AG04449 (cell line): ENCODE measurements around the gene MEGF11.

Experiments
- CTCF ChIA-PET: fragments of 350-600 bp; formaldehyde crosslinking; extraction: SDS; loops from one replicate; lab custom pipeline; 2021; ENCODE audit warnings: antibody characterized with exemption; lab: Yijun Ruan, JAX
- POLR2A ChIA-PET: fragments of 400-600, 350-600 bp; formaldehyde crosslinking; extraction: SDS; loops from one replicate; lab custom pipeline; 2020; ENCODE audit warnings: antibody characterized with exemption, inconsistent platforms; lab: Yijun Ruan, JAX
- DNase-seq: peaks from one replicate; pipeline ENCODE4 v3.0.0-alpha.2; 2010; ENCODE audit warnings: low read depth, low spot score
- H3K4me3 ChIP-seq: 2 replicates; pipeline ENCODE4 v1.5.1; 2011; ENCODE audit warnings: low read depth, mild to moderate bottlenecking, control low read depth, low read length
- CTCF ChIP-seq: IDR thresholded peaks from one replicate; pipeline ENCODE4 v1.5.1; 2011; ENCODE audit warnings: mild to moderate bottlenecking, moderate library complexity, low read length, control low read depth, inconsistent platforms; ENCODE audit not compliant: insufficient read depth; ENCODE audit errors: missing control alignments

The MEGF11 gene

GRCh38 chr15:66066481-66066880, 187.1 kb downstream of the MEGF11 start:
- DNase-seq = no peak
- no peak for TF ChIP-seq CTCF
- CTCF ChIA-PET = no interaction called here
- H3K4me3 ChIP-seq = no peak overlapping the region
- POLR2A ChIA-PET = no interaction called here

- ChIA-PET POLR2A (no interaction called here), CTCF (no interaction called here)
- H3K4me3 ChIP-seq = no peak overlapping the region
- DNase-seq = no peak
- no peak for TF ChIP-seq CTCF
These were observed 187.5 kb downstream of the MEGF11 start for GRCh38 chr15:66066005-66066404.

GRCh38 chr15:66065325-66065724, 188.2 kb downstream of the MEGF11 start:
- ChIA-PET POLR2A (no interaction called here), CTCF (no interaction called here)
- DNase-seq = no peak
- no peak for TF ChIP-seq CTCF
- H3K4me3 ChIP-seq = no peak overlapping the region

- no peak for DNase-seq
- ChIA-PET CTCF (no interaction called here), POLR2A (no interaction called here)
- H3K4me3 ChIP-seq = no peak overlapping the region
- TF ChIP-seq CTCF = no peak
These were observed 190.4 kb downstream of the MEGF11 start for GRCh38 chr15:66063147-66063546.

- no peak for DNase-seq
- H3K4me3 ChIP-seq = no peak overlapping the region
- POLR2A ChIA-PET = no interaction called here
- CTCF ChIA-PET = no interaction called here
- TF ChIP-seq CTCF = no peak
These were observed 196.5 kb downstream of the MEGF11 start for GRCh38 chr15:66057089-66057488.

- TF ChIP-seq CTCF = no peak
- ChIA-PET CTCF (no interaction called here), POLR2A (no interaction called here)
- H3K4me3 ChIP-seq = no peak overlapping the region
- DNase-seq = no peak
These were observed 199.6 kb downstream of the MEGF11 start for GRCh38 chr15:66053991-66054390.
